NCI-H1930 (cell line): ENCODE results near the gene KLHL24.
"Not testable (repeated sequence)": the region's sequence is repeated elsewhere in the genome, so short reads cannot be mapped to it uniquely, and the experiment has no call there.

Experiments
- DNase-seq, 2 experiments: peaks; one replicate each; lab custom pipeline; 2025; lab: John Stamatoyannopoulos, UW

The KLHL24 gene

DNA sequence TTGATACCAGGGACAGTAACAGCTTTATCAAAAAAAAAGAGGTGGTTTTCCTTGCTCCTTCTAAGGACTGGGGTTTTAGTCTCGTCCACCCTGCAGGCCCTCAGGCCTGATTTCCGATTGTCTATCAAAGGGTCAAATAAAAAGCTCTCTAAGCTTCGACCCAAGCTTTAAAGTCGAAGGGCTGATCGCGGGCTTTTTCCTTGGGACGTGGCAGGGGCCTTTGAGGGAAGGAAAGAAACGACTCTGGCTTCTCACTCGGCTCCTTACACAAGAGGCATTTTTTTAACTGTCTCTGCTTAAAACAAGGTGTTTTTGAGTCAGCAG lies 354 bp upstream of the KLHL24 start:
- DNase-seq: no peak

DNA sequence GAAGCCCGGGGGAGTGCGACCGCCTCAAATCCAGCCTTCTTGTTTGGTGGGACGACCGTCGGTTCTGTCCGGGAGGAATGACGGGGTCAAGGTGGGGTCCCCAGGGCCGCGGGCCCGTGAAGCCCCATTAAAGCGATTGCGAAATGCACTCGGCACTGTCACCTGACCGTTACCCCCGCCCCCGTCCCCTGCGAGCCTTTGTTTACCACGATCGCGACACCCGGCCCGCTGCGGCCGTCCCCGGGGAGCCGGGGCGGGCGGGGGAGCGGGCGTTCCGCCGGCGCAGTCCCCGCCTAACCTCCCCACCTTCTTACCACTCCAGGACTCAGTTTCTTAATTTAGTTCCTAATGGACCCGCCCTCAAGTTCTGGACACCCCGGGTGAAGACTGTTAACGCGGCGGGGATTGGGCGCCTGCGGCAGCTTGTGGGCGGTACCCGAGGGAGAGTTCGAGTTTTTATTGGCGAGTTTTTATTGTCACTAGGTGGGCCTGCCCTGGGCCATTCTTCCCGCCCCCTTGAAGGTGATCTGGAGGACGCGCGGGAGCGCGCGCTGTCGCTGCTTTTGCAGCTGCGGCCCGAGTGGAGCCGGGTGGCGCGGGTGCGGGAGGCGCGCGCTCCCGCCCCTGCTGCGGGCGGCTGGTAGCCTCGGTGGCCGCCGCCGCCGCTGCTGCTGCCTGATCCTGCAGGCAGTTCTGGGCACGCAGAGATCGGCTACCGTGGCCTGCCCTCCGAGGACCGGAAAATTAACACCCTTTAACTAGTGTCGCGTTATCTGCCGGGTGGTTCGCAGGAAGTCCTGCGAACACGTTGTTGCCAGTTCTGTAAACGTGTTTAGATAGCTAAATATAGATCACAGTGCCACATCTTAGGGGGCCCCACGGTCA lies 1.0 kb downstream of the KLHL24 start:
- DNase-seq: peak; percentile 87 to 91

DNA sequence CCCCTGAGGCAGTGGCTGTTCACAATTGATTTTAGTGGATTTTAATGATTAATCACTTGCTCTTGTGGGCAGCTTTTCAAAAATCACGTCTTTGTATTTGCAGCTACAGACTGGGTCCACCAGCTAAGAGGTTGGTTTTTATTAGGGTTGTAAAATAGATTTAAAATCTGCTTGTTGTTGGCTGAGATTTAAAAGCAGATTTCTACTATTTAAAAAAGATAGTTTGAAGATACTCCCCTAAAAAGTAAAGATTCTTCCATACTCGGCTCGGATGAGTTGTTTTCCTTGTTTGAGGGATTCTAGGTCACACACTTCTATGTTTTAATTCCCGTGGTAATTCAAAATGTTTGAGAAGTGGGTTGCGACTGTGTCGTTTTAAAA lies 1.7 kb downstream of the KLHL24 start:
- no peak for DNase-seq

DNA sequence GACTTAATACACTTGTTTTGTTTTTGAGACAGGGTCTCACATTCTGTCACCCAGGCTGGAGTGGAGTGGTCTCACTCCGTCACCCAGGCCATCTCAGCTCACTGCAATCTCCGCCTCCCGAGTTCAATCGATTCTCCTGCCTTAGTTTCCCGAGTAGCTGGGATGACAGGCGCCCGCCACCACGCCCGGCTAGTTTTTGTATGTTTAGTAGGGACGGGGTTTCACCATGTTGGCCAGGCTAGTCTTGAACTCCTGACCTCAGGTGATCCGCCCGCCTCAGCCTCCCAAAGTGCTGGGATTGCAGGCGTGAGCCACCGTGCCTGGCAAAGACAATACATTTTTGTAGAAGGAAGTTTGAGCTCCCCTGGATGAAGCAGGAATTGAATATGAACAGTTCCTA lies 2.2 kb downstream of the KLHL24 start:
- DNase-seq: not testable (repeated sequence)

- no peak for DNase-seq
Measured at GRCh38 chr3:183638101-183638852, 2.9 kb downstream of the KLHL24 start.

GRCh38 chr3:183640635-183641034 lies 5.2 kb downstream of the KLHL24 start:
- DNase-seq: not testable (repeated sequence)

GRCh38 chr3:183641882-183642281 lies 6.5 kb downstream of the KLHL24 start:
- no peak for DNase-seq

DNA sequence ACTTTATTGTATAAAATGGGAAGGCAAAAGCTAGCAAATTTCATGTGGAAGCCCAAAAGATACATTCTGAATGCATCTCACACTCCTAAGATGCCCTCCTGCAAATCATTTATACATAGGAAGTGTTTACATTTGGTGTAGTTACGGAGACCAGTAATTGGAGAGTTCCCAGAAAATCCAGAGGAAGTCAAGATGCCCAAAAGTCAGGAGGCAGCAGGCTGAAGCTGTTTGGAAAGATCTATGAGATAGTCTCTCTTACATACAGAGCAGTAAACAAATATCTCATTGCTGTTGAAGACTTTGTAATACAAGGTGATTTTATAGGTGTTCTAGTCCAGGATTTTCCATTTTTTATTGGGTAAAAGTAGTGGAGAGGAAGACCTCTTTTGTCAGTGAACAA lies 8.8 kb downstream of the KLHL24 start:
- DNase-seq: no peak

- DNase-seq: no peak
Measured at GRCh38 chr3:183645254-183645653, 9.8 kb downstream of the KLHL24 start.

GRCh38 chr3:183650554-183650953 lies 15.1 kb downstream of the KLHL24 start:
- DNase-seq: no peak

DNA sequence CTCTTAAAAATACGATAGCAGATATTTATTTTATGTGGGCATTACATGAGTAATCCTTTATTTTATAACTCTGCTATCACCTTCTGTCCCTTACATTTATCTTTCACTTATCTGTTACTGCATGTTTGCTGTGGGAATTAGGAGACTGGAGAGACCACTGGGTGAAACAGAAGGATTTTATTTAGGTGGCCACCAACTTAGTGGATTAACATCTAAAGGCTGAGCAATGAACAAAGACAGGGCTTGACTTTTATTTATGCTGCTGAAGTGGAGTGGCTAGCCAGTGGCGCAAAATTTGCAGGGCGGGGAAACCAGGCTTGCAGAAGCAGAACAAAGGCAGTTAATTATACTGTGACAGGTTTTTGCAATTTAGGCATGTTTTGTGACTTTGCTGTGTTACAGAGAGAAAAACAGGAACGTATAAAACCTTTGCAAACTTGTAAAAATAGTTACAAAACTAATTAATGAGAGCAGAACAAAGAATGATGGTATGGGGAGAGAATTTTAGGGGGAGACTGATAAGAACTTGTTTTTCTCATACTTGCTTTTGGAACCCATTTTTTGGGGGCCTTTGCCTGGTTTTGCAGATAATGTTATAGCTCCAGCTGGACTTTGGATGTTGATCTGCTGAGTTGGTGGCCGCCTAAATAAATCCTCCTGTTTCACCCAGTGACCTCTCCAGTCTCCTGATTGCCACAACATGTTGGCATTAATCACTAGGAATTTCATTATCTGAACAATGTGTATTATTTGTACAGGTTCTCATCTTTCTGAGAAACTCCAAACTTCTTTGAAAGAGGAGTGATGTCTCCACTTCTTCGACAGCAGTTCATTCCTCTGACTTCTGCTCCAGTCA lies 18.0 kb downstream of the KLHL24 start:
- peak in 1 of 2 experiments; percentile 40 for DNase-seq

DNA sequence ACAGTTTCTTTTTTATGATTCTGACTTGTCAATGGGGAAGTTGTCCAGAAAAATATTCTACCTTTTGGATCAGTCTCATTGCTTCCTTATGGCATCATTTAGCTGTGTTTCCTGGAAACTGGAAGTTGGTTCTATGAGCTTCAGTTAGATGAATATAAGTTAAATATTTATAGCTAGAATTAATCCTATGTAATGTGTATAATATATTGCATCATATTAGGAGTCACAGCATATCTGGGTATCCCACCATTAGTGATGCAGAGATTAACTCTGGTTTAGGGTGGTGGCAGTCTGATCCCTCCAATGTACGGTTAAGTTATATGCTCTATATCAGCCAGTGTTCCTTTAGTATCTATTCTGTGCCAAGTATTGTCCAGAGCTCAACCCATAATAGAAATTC lies 19.3 kb downstream of the KLHL24 start:
- DNase-seq: no peak

DNA sequence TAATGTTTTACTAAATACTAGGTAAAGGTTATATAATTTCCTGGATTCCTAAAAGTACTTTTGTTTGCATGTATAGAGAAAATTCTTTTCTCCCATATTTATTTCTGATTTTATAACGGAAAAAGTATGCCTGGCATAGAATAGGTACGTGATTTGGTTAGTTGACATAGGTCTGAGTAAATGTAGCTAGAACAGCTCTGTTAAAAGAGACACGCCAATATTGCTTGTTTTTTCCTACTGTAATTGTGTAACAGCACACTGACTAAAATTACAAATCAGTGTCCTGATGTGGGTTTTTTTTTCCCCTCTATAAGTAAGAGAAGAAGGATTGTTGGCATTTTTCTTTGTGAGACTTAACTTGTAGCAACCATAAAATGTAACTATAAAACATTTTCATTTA lies 26.7 kb downstream of the KLHL24 start:
- no peak for DNase-seq

DNA sequence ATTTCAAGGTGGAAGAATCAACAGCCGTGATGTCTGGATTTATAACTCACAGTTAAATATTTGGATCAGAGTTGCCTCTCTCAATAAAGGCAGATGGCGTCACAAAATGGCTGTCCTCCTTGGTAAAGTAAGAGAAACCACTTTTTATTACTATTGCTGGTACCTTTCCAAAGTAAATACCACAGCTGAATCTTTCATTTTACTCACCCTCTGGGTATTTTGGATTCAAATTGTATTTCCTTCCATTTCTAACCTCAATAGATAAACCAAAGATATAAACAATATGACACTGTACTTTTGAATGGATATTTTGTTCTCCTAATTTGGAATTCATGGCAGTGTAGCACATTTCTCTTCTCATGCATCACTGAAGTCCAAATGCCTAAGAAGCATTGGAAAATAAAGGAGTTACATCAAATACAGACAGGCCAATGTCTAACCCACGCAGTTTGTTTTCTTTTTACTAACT lies 29.5 kb downstream of the KLHL24 start:
- DNase-seq: no peak

GRCh38 chr3:183680061-183680460 lies 44.6 kb downstream of the KLHL24 start:
- no peak for DNase-seq

GRCh38 chr3:183687705-183688104 lies 52.3 kb downstream of the KLHL24 start:
- DNase-seq: no peak

DNA sequence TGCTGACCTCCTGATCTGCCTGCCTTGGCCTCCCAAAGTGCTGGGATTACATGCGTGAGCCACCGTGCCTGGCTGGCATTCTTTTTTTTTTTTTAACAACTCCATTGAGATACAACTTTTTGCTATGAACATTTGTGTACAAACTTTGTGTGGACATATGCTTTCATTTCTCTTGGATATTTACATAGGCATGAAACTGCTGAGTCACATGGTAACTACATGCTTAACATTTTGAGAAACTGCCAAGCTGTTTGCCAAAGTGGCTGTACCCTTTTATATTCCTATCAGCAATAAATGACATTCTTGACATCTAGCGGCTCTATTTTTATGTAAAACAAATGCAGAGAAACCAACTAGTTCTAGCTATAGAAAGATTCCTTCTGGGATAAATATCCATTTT lies 53.5 kb downstream of the KLHL24 start:
- no peak for DNase-seq

GRCh38 chr3:183689621-183690020 lies 54.2 kb downstream of the KLHL24 start:
- DNase-seq: not testable (repeated sequence)

DNA sequence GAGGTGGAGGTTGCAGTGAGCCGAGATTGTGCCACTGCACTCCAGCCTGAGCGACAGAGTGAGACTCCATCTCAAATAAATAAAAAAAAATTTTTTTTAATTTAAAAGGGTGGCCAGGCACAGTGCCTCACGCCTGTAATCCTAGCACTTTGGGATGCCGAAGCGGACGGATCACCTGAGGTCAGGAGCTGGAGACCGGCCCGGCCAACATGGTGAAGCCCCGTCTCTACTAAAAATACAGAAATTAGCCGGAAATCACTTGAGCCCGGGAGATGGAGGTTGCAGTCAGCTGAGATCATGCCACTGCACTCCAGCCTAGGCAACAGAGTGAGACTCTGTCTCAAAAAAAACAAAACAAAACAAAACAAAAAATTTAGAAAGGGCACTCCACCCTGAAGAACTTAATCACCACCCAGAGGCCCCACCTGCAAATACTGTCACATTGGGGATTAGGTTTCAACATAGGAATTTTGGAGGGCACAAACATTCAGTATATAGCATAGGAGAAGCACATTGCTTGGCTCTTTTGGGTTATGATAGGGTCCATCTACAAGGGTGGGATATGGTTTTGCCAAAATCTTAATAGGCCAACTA lies 55.1 kb downstream of the KLHL24 start:
- no peak for DNase-seq

- no peak for DNase-seq
Measured at GRCh38 chr3:183692436-183692835, 57.0 kb downstream of the KLHL24 start.

- DNase-seq: no peak
Measured at GRCh38 chr3:183695569-183696364, 60.3 kb downstream of the KLHL24 start.
